Natural killer cell (primary cell): ENCODE measurements around the gene TMEM59. TPM values are rescaled to one million over a fixed set of nuclear protein-coding genes. Genes with fewer than 3 reads are reported as not detected.

Experiments
- ATAC-seq, 3 donors: fragments of 150-1000 bp in 2 of 3; fragments of 200-7000 bp in 1 of 3; cut with Tn5 transposase; 1 replicate in 1 of 3; 2 replicates in 2 of 3; pipeline ENCODE4 v1.10.0; 2021; ENCODE audit warnings: mild to moderate bottlenecking in 2 of 3, moderate library complexity in 2 of 3
- DNase-seq, 2 donors: peaks; one replicate each; pipeline versions ENCODE4 v3.0.0 to v3.0.0-alpha.2; 2013 to 2021; ENCODE audit warnings: mixed read lengths in 1 of 2
- H3K27ac ChIP-seq: one replicate; pipeline ENCODE4 v1.5.1; 2013; ENCODE audit warnings: mild to moderate bottlenecking, low read length
- H3K27me3 ChIP-seq: one replicate; pipeline ENCODE4 v1.6.1; 2013; ENCODE audit warnings: low read length; ENCODE audit not compliant: control insufficient read depth, insufficient read depth
- H3K36me3 ChIP-seq: one replicate; pipeline ENCODE4 v1.6.1; 2013; ENCODE audit warnings: low read length; ENCODE audit not compliant: control insufficient read depth, insufficient read depth
- H3K4me1 ChIP-seq: one replicate; pipeline ENCODE4 v1.6.1; 2013; ENCODE audit warnings: low read length; ENCODE audit not compliant: control insufficient read depth, insufficient read depth
- H3K4me3 ChIP-seq: one replicate; pipeline ENCODE4 v1.5.1; 2013; ENCODE audit warnings: low read length
- H3K9me3 ChIP-seq: one replicate; pipeline ENCODE4 v1.6.1; 2013; ENCODE audit warnings: low read length; ENCODE audit not compliant: control insufficient read depth, insufficient read depth
- H3K27ac Mint-ChIP-seq, 2 donors: one replicate each; pipeline ENCODE4 v1.8.0; 2022; ENCODE audit warnings: mild to moderate bottlenecking in 2 of 2, mixed read lengths in 2 of 2, moderate library complexity in 1 of 2
- H3K27me3 Mint-ChIP-seq, 2 donors: one replicate each; pipeline ENCODE4 v1.8.0; 2022; ENCODE audit warnings: low read depth in 2 of 2, mixed read lengths in 2 of 2
- H3K36me3 Mint-ChIP-seq: one replicate; pipeline ENCODE4 v1.8.0; 2022; ENCODE audit warnings: mixed read lengths
- H3K4me1 Mint-ChIP-seq, 2 donors: one replicate each; pipeline ENCODE4 v1.8.0; 2022; ENCODE audit warnings: mixed read lengths in 2 of 2
- H3K4me3 Mint-ChIP-seq: one replicate; pipeline ENCODE4 v1.8.0; 2022; ENCODE audit warnings: mild to moderate bottlenecking, moderate library complexity, mixed read lengths
- H3K9me3 Mint-ChIP-seq, 2 donors: one replicate each; pipeline ENCODE4 v1.8.0; 2022; ENCODE audit warnings: mixed read lengths in 2 of 2
- CTCF ChIP-seq: fragments of 200-600 bp; IDR thresholded peaks from one replicate; pipeline ENCODE4 v1.8.0; 2022; ENCODE audit warnings: antibody characterized with exemption
- WGBS: methylation state at CpG from one replicate; pipeline ENCODE4 v1.1.7; 2013; ENCODE audit warnings: missing lambda C conversion rate; ENCODE audit not compliant: insufficient coverage; 5-methylcytosine and 5-hydroxymethylcytosine counted together
- intact Hi-C: fragments of 100-400 bp; cut with micrococcal nuclease; formaldehyde crosslinking; loops from one replicate; pipeline ENCODE4 v1.14.2; 2022
- total RNA-seq, 4 donors: library from RNA; stranded (reverse); fragments of 120-200 nt in 1 of 4; gene quantifications; one replicate each; pipeline versions ENCODE4 v1.2.3 to v1.2.4, GENCODE V29; 2013 to 2022

Gene TMEM59
- total RNA-seq, 3 donors from 2014 or later (not counting 1 experiment from before 2014, with no cell fraction given): 187 to 202 (median 199) TPM

- Mint-ChIP-seq H3K4me3 (no peak overlapping the region), H3K27ac (no peak overlapping the region), H3K36me3 (no peaks in the 10 kb centered on the region), H3K4me1 (no peaks in the 10 kb centered on the region), H3K27me3 (no peaks in the 10 kb centered on the region), H3K9me3 (no peaks in the 10 kb centered on the region)
- Histone ChIP-seq H3K4me3 (no peak overlapping the region), H3K36me3 (peaks cover 4% of the 10 kb centered on the region), H3K9me3 (no peaks in the 10 kb centered on the region), H3K4me1 (no peaks in the 10 kb centered on the region), H3K27me3 (no peaks in the 10 kb centered on the region), H3K27ac (no peak overlapping the region)
- WGBS: 98% methylated on average over 3 of the region's 5 CpGs
- intact Hi-C loops: no loop called here
- no peak for ATAC-seq
- DNase-seq: no peak
- TF ChIP-seq CTCF: no peak
Observed at GRCh38 chr1:54064299-54064698, 11.3 kb upstream of the TMEM59 start.

GRCh38 chr1:54054438-54054749 lies 1.4 kb upstream of the TMEM59 start:
- TF ChIP-seq CTCF: no peak
- H3K36me3 ChIP-seq: peaks cover 4% of the 10 kb centered on the region
- 12% methylated on average over 4 of the region's 5 CpGs for WGBS
- peaks cover 16 to 18% of the 10 kb centered on the region in 2 donors for H3K4me1 Mint-ChIP-seq
- no peaks in the 10 kb centered on the region for H3K27me3 ChIP-seq
- H3K36me3 Mint-ChIP-seq: no peaks in the 10 kb centered on the region
- DNase-seq (peak in 1 of 2 donors; percentile 36), ATAC-seq (no peak)
- H3K4me3 Mint-ChIP-seq: no peak overlapping the region
- intact Hi-C loops: loop anchor here (5.0 kb wide), 1 partner anchor 353 kb away; the partner anchor contains the start of gene SSBP3
- H3K27ac ChIP-seq: peak overlapping the region; percentile 4
- H3K4me3 ChIP-seq: no peak overlapping the region
- H3K9me3 Mint-ChIP-seq: no peaks in the 10 kb centered on the region
- H3K4me1 ChIP-seq: peaks cover 33% of the 10 kb centered on the region
- no peak overlapping the region for H3K27ac Mint-ChIP-seq
- no peaks in the 10 kb centered on the region for H3K27me3 Mint-ChIP-seq
- H3K9me3 ChIP-seq: no peaks in the 10 kb centered on the region

GRCh38 chr1:54053745-54054437 lies 887 bp upstream of the TMEM59 start:
- Mint-ChIP-seq H3K36me3 (no peaks in the 10 kb centered on the region), H3K4me1 (peaks cover 18 to 22% of the 10 kb centered on the region in 2 donors), H3K4me3 (no peak overlapping the region), H3K27me3 (no peaks in the 10 kb centered on the region), H3K9me3 (no peaks in the 10 kb centered on the region), H3K27ac (no peak overlapping the region)
- H3K27me3 ChIP-seq: no peaks in the 10 kb centered on the region
- no peaks in the 10 kb centered on the region for H3K9me3 ChIP-seq
- peak overlapping the region; percentile 88 for H3K4me3 ChIP-seq
- H3K4me1 ChIP-seq: peaks cover 33% of the 10 kb centered on the region
- WGBS: 6% methylated on average over 19 of the region's 21 CpGs
- intact Hi-C loops: loop anchor here (1.0 to 5.0 kb wide), 6 partner anchors 109 to 753 kb away; partner anchors contain the start of genes IFT25, NDC1, PARS2 and SSBP3
- peaks cover 4% of the 10 kb centered on the region for H3K36me3 ChIP-seq
- ATAC-seq (no peak), DNase-seq (no peak)
- peak overlapping the region; percentile 84 for H3K27ac ChIP-seq
- TF ChIP-seq CTCF: no peak
